ENCODE results near the gene HOXB7.

DNA sequence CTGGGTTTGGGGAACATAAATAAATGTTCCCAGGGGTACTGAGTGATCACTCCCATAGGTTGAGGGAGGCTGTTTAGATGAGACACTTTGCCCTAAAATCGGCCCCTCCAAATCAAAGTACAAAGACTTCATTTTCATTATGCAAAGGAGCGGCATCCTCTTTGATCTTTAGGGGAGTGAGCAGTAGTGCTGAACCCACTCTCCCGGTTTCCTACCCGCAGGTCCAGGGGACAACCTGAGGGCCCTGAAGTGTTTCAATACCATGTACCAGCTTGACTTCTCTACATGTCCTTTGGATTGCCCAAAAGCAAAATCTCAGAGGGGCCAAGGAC lies 9.6 kb downstream of the HOXB7 start:
- TF ChIP-seq POLR2A (IDR thresholded peaks at IDR 0.05) (no peak), CTCF (IDR thresholded peaks at IDR 0.05 in 4 of 5, conservative IDR thresholded peaks at IDR 0.05 in 1 of 5) (no peak)

Measured in gastrocnemius medialis (tissue), 4 donors.